HG02642 (cell line): ENCODE results near the gene DCST2.
A peak's percentile ranks its signal among the peaks of the same experiment; 100 is the strongest.

Experiments
- ATAC-seq: cut with Tn5 transposase; IDR thresholded peaks from one replicate; pipeline ENCODE4 v1.9.1; 2021; ENCODE audit warnings: mild to moderate bottlenecking; ENCODE audit not compliant: unreplicated experiment, poor library complexity

The DCST2 gene

GRCh38 chr1:155033524-155033923 lies at the start of gene DCST2, which contains the start of gene DCST1:
Gene DCST2 (minus strand): TSS chr1:155033781. CDS start chr1:155033701, 80 bp downstream.
Gene DCST1 (plus strand): TSS chr1:155033824. CDS start chr1:155034037, 213 bp downstream.
- ATAC-seq: no peak

GRCh38 chr1:155083052-155083541 lies 49.5 kb upstream of the DCST2 start:
- ATAC-seq: no peak

- no peak for ATAC-seq
These were observed 48.9 kb upstream of the DCST2 start for GRCh38 chr1:155082301-155083051.

DNA sequence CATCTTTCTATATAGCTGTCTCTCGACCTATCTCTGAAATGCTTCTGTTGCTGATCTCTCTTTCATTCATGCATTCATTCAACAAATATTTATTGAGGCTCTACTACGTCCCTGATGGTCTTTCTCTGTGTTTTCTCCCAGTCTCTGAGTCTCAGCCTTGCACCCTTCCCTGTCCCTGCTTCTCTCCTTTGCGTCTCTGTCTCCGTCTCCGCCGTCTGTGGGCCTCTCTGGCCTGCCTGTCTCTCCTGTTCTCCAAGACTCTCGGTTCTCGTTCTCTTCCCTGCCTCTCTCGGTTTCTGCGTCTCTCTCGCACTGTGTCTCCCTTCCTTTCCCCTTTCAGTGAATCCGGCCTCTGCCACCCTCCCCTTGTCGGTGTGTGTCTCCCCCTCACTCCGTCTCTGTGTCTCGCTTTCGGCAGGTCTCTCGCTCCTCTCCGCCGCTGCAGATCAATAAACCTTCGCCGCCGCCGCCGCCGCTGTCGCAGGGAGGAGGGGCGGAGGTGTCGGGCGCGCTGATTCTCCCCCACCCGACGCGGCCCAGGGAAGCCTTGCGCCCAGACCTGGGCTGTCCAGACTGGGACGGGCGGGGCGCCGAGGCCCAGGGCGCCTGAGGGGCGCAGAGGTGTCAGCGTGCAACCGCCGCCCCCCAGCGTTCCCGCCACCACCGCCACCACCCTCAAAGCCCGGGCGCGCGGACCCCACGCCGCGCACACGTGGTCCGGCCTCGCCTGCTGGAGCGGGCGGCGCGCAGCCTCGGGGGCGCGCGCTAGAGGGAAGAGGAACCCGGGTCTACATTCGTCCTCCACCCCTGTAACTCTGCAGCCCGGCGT lies 48.1 kb upstream of the DCST2 start:
- no peak for ATAC-seq

DNA sequence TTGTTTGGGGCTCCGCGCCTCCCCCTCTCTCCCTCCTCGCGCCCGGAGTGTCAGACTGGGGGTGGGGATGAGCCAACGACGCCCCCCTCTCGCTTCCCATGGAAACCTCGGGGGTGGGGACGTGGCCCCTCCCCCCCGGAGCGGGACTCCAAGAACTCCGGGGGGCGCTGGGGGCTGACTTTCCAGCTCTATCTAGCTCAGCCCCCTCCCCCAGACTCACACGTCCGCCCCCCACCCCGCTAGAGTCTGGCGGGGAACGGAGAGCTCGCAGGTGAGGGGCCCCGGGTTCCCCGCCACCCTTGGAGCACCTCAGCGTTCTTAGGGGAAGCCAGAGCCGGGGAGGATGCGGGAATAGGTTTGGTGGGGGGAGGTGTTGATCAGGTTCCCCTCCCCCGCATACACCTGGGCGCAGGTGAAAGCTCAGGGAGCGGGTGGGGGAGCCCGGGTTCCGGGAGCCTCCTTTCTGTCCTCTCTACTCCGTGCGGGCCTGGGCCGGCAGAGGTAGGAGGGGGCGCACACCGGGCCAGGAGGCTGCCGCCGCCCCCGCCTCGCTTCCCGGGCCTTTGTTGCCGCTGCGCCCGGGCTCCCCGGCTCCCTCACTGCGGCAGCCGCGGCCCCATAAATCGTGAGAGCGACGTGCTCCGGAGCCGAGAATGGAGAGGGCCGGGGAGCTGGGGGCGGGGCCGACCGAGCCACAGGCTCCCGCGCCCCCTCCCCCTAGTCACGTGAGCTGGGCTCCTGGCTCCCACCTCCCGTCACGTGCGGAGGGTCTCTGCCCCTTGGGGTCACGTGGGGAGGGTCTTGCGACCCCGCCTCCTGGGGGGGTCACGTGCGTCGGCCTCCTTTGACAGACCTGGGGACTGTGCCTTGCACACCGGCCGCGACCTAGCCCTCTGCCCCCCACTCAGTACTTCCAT lies 47.0 kb upstream of the DCST2 start:
- ATAC-seq: no peak

DNA sequence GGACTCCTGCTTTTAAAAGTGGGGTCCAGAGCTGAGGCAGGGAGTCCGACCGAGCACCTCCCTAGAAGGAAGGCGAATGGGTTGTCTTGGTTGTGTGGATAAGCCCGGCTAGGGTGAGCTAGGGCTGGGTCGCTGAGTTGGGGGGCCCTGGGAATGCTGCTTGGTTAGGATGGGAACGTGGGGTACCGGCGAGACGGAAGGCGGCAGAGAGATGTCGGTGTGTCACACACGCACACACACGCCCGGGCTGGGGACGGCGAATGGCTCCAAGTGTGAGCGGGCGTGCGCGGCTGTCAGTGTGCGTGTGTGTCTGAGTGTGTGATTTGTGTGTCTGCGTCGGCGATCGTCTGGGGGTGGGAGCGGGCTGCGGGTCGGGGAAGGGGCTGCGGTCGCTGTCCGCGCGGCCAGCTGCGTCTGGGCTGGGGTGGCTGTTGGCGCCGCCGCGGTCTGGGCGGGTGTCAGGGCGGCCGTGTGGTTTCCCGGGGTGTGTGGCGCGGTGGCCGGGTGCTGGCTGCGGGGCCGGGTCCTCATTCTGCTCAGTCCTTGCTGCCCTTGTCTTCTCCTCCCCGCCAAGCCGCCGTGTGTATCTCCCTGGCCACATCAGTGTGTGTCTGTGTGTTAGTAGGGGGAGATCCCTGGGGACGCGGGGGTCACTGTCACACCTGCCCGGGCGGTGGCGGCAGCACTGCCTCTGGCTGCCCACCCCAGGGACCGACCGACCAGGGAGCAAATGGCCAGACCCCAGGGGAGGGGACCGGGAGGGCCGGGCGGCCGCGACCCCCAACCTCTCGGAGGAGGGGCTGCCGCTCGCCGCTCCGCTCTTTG lies 46.1 kb upstream of the DCST2 start:
- no peak for ATAC-seq

DNA sequence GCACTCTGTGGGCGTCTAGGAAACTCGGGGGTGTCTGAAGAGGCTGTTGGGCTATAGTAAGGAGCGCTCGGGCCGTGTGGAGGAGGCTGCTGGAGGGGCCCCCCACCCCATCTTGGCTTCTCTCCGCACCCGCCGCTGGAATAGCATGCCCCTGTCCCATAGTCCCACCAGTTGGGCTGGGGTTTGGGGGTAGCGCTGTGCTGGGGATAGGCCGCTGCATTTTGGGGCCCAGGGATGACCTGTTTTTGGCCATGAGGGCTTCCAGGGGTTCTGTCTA lies 45.6 kb upstream of the DCST2 start:
- no peak for ATAC-seq

DNA sequence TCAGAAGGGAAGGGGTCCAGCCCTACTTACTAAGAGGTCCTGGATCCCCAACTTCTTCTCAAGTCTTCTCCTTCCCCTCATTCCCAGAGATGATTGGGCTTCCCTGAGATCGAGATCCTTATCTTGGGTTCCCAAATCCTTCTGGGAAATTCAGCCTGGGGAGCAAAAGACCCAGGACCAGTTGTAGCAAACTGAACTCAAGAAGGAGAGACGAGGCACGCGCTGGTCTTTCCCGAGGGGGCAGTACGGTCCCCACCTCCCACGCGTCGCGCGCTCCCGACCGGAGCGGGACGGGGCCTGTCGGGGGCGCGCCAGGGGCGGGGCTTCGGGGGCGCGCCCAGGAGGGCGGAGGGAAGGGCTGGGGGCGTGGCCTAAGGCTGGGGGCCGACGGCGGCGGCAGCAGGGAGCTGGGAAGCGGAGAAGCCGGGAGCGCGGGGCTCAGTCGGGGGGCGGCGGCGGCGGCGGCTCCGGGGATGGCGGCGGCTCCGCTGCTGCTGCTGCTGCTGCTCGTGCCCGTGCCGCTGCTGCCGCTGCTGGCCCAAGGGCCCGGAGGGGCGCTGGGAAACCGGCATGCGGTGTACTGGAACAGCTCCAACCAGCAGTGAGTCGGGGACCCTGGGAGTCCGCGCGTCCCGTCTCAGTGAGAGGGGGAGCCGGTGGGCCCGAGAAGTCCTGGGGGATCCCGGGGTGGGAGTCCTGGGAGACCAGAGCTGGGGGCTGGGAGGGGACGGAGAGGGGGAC lies 45.1 kb upstream of the DCST2 start, which contains the start of gene EFNA3:
Gene EFNA3, plus strand, starts transcription at position 369 of the 741 bp plus-strand sequence. Its CDS starts 105 bp downstream, at position 474.
- peak; percentile 34 for ATAC-seq

GRCh38 chr1:155077758-155078445 lies 44.3 kb upstream of the DCST2 start:
- ATAC-seq: no peak

GRCh38 chr1:155077346-155077745 lies 43.8 kb upstream of the DCST2 start:
- no peak for ATAC-seq

DNA sequence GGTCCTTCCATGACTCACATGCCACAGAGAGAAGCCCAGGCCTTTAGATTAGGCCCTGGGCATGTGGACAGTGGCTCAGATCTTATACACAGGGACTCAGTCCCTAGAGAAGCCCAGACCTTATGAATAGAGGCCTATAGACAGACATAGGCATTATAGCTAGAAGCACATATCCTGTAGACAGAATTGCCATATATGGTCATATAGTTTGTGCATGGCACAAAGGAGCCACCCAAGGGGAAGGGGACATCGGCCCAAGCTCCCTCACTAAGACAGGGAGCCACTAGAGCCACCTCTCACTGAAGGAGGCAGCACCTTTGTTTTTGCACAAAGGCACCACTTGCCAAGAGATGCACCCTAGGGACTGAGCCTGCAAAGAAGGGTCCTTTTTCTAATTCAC lies 42.8 kb upstream of the DCST2 start:
- no peak for ATAC-seq

DNA sequence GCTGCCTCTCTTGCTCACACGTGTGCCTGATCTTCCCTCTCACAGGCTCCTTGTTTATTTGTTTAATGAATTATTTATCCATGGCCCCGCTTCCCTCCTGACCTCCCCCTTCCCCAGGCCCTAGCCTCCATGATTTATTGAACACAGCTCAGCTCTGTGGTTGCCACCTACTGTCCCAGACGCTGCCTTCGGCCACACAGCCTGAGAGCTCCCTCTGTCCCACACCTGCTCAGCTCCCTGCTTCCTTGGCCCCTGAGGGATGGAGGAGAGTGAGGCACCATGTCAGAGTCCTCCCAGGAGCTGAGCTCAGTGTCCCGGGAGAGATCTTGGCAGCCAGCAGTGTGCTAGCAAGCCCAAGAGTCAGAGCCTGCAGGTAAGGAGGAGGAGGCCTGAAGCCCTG lies 42.0 kb upstream of the DCST2 start:
- ATAC-seq: no peak

GRCh38 chr1:155073377-155074242 lies 40.0 kb upstream of the DCST2 start:
- no peak for ATAC-seq

DNA sequence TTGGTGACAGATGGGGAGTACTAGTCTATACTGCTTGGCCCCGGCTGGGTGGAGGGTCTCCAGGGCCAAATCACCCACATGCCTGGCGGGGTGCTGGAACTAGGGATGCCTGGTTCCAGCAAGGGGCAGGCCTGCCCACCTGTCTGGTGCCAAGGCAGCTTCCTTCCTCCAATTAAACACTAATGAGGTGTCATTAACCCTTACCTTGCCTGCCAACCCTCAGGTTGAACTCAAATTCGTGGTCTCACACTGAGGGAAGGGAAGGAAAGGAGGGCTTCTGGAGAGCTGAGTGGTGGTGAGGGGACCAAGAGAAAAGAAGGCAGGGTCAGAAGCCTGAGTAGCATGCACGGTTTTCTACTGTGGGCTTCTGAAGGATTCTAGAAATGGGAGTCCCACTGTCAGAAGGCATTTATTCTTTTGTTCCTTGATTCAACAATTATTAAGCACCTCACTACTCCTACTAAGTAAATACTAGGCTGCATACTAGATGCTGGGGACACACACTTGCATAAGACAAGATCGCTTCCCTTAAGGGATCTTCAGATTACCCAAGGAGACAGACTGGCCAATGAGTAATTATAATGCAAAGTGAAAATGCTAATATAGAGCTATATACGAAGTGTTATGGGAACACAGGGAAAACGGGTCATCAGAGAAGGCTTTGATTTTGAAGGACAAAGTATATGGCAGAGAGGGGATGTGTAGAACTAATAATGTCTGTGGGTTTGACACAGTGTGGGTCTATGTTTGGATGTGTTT lies 39.1 kb upstream of the DCST2 start:
- ATAC-seq: no peak

DNA sequence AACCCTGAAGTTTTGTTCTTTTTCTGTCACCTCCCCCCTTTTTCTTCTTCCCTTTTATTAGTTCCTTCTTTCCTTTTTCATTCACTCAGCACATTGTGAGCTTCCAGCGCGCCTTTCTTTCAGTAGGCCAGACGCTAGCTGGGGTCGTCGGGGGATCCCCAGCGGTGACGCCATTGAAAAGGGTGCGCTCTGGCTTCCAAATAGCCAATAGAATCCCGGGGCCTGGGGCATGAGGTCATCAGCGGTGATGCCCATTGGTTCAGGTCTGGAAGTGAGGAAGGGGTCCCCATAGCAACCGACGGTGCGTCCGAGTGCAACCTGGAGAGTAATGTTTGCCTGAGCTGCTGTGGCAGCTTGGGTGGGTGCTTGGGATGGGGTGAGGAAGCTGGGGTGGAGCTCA lies 38.1 kb upstream of the DCST2 start:
- ATAC-seq: no peak

- ATAC-seq: no peak
These were observed 37.4 kb upstream of the DCST2 start for GRCh38 chr1:155070721-155071569.
